Adipose tissue (tissue), 3 donors: ENCODE data around the gene GSTM4. TPM values are rescaled to one million over a fixed set of nuclear protein-coding genes. Genes with fewer than 3 reads are reported as not detected.

Source experiments
- H3K27ac ChIP-seq: one replicate; pipeline ENCODE4 v1.5.1; 2013; ENCODE audit warnings: low read depth, low read length
- WGBS, 3 donors: extraction: QIAGEN DNeasy Blood & Tissue Kit; methylation state at CpG; one replicate each; pipeline ENCODE4 v1.1.7; 2013; 5-methylcytosine and 5-hydroxymethylcytosine counted together
- polyA plus RNA-seq, 3 donors: library from polyadenylated mRNA; stranded (reverse); fragments of 200-250 nt; gene quantifications; one replicate each; pipeline ENCODE4 v1.2.3, GENCODE V29; 2013
- donor health status: healthy with polysubstance abuse.
- donor health status: Bipolar disorder and iron deficiency.
- donor health status: healthy.

GSTM4 gene
- polyA plus RNA-seq, 3 donors: 14.5 to 33.8 (median 32.8) TPM

GRCh38 chr1:109623601-109624161 lies 32.2 kb upstream of the GSTM4 start:
- H3K27ac ChIP-seq: no peak overlapping the region
- 49 to 72% (median 49%) methylated on average over 11 of the region's 11 CpGs for WGBS, 3 donors

GRCh38 chr1:109624201-109625010 lies 31.5 kb upstream of the GSTM4 start:
- 54 to 68% (median 61%) methylated on average over 16 to 17 of the region's 17 CpGs for WGBS, 3 donors
- H3K27ac ChIP-seq: no peak overlapping the region

- WGBS, 3 donors: 84 to 89% (median 88%) methylated on average over 16 of the region's 16 CpGs
- H3K27ac ChIP-seq: no peak overlapping the region
Observed at GRCh38 chr1:109625176-109625575, 30.7 kb upstream of the GSTM4 start.

GRCh38 chr1:109625601-109626560 lies 30.0 kb upstream of the GSTM4 start:
- H3K27ac ChIP-seq: no peak overlapping the region
- 76 to 84% (median 79%) methylated on average over 32 of the region's 32 CpGs for WGBS, 3 donors

GRCh38 chr1:109626682-109627408 lies 29.1 kb upstream of the GSTM4 start:
- H3K27ac ChIP-seq: no peak overlapping the region
- WGBS, 3 donors: 89 to 95% (median 94%) methylated on average over 21 of the region's 21 CpGs

GRCh38 chr1:109627692-109628399 lies 28.1 kb upstream of the GSTM4 start:
- no peak overlapping the region for H3K27ac ChIP-seq
- WGBS, 3 donors: 91 to 94% (median 91%) methylated on average over 23 of the region's 23 CpGs

GRCh38 chr1:109628540-109629321 lies 27.2 kb upstream of the GSTM4 start:
- no peak overlapping the region for H3K27ac ChIP-seq
- WGBS, 3 donors: 86 to 90% (median 87%) methylated on average over 23 of the region's 23 CpGs

GRCh38 chr1:109629372-109630030 lies 26.4 kb upstream of the GSTM4 start:
- H3K27ac ChIP-seq: no peak overlapping the region
- WGBS, 3 donors: 88 to 91% (median 89%) methylated on average over 10 of the region's 10 CpGs

- WGBS, 3 donors: 79 to 83% (median 82%) methylated on average over 28 to 30 of the region's 30 CpGs
- no peak overlapping the region for H3K27ac ChIP-seq
Observed at GRCh38 chr1:109630081-109630897, 25.6 kb upstream of the GSTM4 start.

GRCh38 chr1:109630898-109631512 lies 24.9 kb upstream of the GSTM4 start:
- 92 to 95% (median 94%) methylated on average over 14 of the region's 14 CpGs for WGBS, 3 donors
- no peak overlapping the region for H3K27ac ChIP-seq

GRCh38 chr1:109631513-109632505 lies 24.1 kb upstream of the GSTM4 start:
- 83 to 88% (median 87%) methylated on average over 16 of the region's 16 CpGs for WGBS, 3 donors
- H3K27ac ChIP-seq: no peak overlapping the region

GRCh38 chr1:109632671-109633346 lies 23.1 kb upstream of the GSTM4 start:
- no peak overlapping the region for H3K27ac ChIP-seq
- 55 to 60% (median 56%) methylated on average over 5 of the region's 5 CpGs for WGBS, 3 donors

- H3K27ac ChIP-seq: no peak overlapping the region
- 80 to 88% (median 82%) methylated on average over 6 of the region's 6 CpGs for WGBS, 3 donors
Observed at GRCh38 chr1:109634292-109634691, 21.6 kb upstream of the GSTM4 start.
